ENCODE measurements around the gene COX6B2.

Gene COX6B2

DNA sequence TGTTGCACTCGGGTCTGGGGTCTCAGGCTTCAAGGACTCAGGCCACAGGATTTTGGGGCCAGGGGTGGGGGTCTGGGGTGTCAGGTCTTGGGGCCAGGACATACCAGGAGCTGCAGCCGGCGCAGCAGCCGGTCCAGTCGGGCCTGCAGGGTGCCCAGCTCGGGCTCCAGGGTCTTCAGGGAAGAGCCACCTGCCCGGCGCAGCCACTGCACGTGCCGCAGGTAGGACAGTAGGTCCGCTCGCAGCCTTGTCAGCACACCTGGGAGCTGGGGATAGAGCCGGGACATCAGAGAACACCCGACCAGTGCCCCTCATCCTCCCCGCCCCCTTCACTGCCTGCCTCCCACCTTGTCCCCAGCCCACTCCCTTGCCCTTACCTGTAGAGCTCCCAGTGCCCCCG, 13.6 kb upstream of the COX6B2 start:
- Histone ChIP-seq H3K27me3 (replicated peaks) (no peaks in the 10 kb centered on the region), H3K4me3 (ENCODE audit: low read depth, low read length) (peak overlapping the region; percentile 83), H3K27ac (no peak overlapping the region), H3K36me3 (replicated peaks) (no peaks in the 10 kb centered on the region)
- TF ChIP-seq CTCF (IDR thresholded peaks at IDR 0.05; ENCODE audit: low read depth, low read length, missing control alignments), result no peak
- in situ Hi-C loops (cut with HindIII; ENCODE audit: low pct_ligation_motif_present, low sequenced_read_pairs), result no loop called here
- DNase-seq, result no peak

GRCh38 chr19:55366790-55367189, 12.3 kb upstream of the COX6B2 start:
- in situ Hi-C loops (cut with HindIII; ENCODE audit: low pct_ligation_motif_present, low sequenced_read_pairs), result no loop called here
- no peak overlapping the region for H3K4me3 ChIP-seq (ENCODE audit: low read depth, low read length)

DNA sequence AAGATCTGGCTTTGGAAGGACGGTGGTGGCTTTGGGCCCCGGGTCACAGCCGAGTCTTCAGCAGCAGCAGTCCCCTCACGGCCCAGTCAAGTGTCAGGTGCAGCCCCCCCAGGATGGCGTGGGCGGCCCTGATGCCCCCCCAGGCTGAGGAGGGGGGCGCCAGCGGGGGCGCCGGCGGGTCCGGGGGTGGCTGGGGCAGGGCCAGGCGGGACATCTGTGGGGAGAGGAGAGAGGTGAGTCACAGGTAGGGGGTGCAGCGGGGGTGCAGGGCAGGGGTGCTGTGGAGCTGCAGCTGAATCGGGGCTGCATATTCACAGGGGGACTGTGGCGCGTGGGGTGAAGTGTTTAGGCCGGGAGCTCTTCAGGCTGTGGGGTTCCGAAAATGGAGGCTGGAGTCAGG, 11.4 kb upstream of the COX6B2 start:
- no peak for TF ChIP-seq CTCF (IDR thresholded peaks at IDR 0.05; ENCODE audit: low read depth, low read length, missing control alignments)
- no peak for DNase-seq
- Histone ChIP-seq H3K27me3 (replicated peaks) (no peaks in the 10 kb centered on the region), H3K36me3 (replicated peaks) (no peaks in the 10 kb centered on the region), H3K27ac (no peak overlapping the region), H3K4me3 (ENCODE audit: low read depth, low read length) (no peak overlapping the region)
- in situ Hi-C loops (cut with HindIII; ENCODE audit: low pct_ligation_motif_present, low sequenced_read_pairs), result no loop called here

More at GRCh38 chr19:55366790-55367189, 12.3 kb upstream of the COX6B2 start:
- no peak for DNase-seq
- Histone ChIP-seq H3K27me3 (replicated peaks) (no peaks in the 10 kb centered on the region), H3K27ac (no peak overlapping the region), H3K36me3 (replicated peaks) (no peaks in the 10 kb centered on the region)
- no peak for TF ChIP-seq CTCF (IDR thresholded peaks at IDR 0.05; ENCODE audit: low read depth, low read length, missing control alignments)

DNA sequence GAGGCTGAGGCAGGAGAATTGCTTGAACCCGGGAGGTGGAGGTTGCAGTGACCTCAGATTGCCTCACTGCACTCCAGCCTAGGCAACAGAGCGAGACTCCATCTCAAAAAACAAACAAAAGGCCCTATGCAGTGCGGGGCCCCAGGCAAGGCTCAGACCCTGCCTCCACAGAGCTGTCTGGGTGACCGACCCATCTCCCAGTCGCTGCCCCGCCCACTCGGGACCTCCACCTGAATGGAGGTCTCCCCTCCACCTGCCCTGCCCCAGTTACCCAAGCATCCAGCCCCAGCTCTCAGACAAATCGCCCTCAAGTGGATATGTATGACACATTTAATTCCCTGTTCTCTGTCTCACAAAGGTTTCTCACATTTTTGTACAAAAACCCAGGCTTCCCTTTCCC, 10.7 kb upstream of the COX6B2 start:
- Histone ChIP-seq H3K27ac (no peak overlapping the region), H3K4me3 (ENCODE audit: low read depth, low read length) (no peak overlapping the region), H3K36me3 (replicated peaks) (no peaks in the 10 kb centered on the region), H3K27me3 (replicated peaks) (no peaks in the 10 kb centered on the region)
- no peak for DNase-seq
- in situ Hi-C loops (cut with HindIII; ENCODE audit: low pct_ligation_motif_present, low sequenced_read_pairs), result no loop called here
- TF ChIP-seq CTCF (IDR thresholded peaks at IDR 0.05; ENCODE audit: low read depth, low read length, missing control alignments), result no peak

GRCh38 chr19:55362990-55363716, 8.6 kb upstream of the COX6B2 start, which contains the start of gene GARIN5B:
Gene GARIN5B, minus strand, starts transcription at chr19:55363260. Its CDS starts 194 bp downstream, at chr19:55363066.
- no peaks in the 10 kb centered on the region for H3K27me3 ChIP-seq (replicated peaks)
- H3K4me3 ChIP-seq (ENCODE audit: low read depth, low read length), result no peak within 1 kb of the TSS
- no peak for TF ChIP-seq CTCF (IDR thresholded peaks at IDR 0.05; ENCODE audit: low read depth, low read length, missing control alignments)
- H3K27ac ChIP-seq, result no peak within 1 kb of the TSS
- in situ Hi-C loops (cut with HindIII; ENCODE audit: low pct_ligation_motif_present, low sequenced_read_pairs), result no loop called here
- H3K36me3 ChIP-seq (replicated peaks), result no peaks in the 10 kb centered on the region
- no peak for DNase-seq
